Brain pericyte (primary cell): ENCODE measurements around the gene IL3RA.
"Not testable (repeated sequence)": the region's sequence is repeated elsewhere in the genome, so short reads cannot be mapped to it uniquely, and the experiment has no call there.

ENCODE experiments used
- DNase-seq: peaks from one replicate; pipeline ENCODE4 v3.0.0-alpha.2; 2012; ENCODE audit warnings: low read depth, low spot score

Gene IL3RA

GRCh38 chrX:1398431-1399340 lies 62.1 kb downstream of the IL3RA start:
- DNase-seq: no peak

DNA sequence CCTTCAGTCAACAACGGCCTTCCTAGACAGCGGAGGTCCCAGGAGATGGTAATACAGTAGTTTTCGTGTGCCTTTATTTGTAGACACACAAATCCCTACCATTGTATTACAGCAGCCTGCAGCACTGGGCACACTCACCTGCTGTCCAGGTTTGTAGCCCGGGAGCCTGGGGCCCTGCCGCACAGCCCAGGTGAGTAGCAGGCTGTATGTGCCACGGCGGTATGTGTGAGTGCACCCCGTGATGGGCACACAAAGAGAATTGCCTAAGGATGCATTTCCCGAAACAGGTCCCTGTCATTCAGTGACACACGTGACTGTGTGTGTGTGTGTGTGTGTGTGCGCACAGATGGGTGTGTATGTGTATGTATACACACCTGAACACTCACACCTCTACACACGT lies 63.5 kb downstream of the IL3RA start:
- DNase-seq: no peak

- DNase-seq: no peak
These were observed 64.3 kb downstream of the IL3RA start for GRCh38 chrX:1400742-1401471.

- DNase-seq: no peak
These were observed 65.2 kb downstream of the IL3RA start for GRCh38 chrX:1401611-1402430.

DNA sequence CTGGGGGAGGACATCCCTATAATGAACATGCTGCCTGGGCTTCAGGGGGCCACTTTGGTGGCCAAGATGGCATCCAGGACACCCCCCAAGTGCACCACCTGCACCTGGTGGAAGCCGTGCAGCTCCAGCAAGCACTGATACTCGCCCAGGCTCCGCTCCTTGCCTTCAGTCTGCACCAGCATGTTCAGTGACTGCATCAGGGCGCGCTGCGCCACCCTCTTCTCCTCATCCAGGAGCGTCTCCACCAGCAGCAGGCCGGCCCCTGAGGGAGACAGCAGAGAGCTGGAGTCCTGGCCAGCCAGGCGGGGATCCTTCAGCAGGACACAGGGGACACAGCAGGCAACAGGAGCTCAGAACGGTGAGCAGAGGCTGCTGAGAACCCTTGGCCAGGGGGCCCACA lies 66.6 kb downstream of the IL3RA start:
- DNase-seq: no peak

DNA sequence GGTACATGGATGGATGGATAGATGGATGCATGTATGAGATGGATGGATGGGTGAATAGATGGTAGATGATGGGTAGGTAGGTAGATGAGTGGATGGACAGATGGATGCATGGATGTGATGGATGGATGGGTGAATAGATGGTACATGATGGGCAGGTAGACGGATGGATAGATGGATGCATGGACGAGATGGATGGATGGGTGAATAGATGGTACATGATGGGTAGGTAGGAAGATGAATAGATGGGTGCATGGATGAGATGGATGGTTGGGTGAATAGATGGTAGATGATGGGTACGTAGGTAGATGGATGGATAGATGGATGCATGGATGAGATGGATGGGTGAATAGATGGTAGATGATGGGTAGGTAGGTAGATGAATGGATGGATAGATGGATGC lies 67.3 kb downstream of the IL3RA start:
- DNase-seq: not testable (repeated sequence)

DNA sequence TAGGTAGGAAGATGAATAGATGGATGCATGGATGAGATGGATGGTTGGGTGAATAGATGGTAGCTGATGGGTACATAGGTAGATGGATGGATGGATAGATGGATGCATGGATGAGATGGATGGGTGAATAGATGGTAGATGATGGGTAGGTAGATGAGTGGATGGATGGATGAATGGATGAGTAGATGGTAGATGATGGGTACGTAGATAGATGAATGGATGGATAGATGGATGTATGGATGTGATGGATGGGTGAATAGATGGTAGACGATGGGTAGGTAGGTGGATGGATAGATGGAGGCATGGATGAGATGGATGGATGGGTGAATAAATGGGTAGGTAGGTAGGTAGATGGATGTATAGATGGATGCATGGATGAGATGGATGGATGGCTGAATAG lies 69.2 kb downstream of the IL3RA start:
- not testable (repeated sequence) for DNase-seq

GRCh38 chrX:1407035-1407434 lies 70.5 kb downstream of the IL3RA start:
- no peak for DNase-seq

GRCh38 chrX:1411326-1411725 lies 74.7 kb downstream of the IL3RA start:
- DNase-seq: no peak

GRCh38 chrX:1412551-1413161 lies 76.1 kb downstream of the IL3RA start:
- DNase-seq: no peak

DNA sequence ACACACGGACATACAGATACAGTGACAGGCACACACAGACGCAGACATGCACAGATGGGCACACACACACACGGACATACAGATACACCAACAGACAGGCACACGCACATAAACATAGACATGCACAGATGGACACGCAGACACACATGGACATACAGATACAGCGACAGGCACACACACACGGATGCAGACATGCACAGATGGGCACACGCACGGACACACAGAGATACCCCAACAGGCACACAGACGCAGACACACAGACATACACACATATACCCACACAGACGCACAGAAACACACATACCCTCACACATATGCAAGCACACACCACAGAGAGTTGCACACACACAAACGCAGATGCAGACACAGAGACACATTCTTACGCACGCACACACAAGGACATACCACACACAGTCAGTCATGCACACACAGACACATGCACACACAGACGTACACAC lies 79.8 kb downstream of the IL3RA start:
- no peak for DNase-seq

DNA sequence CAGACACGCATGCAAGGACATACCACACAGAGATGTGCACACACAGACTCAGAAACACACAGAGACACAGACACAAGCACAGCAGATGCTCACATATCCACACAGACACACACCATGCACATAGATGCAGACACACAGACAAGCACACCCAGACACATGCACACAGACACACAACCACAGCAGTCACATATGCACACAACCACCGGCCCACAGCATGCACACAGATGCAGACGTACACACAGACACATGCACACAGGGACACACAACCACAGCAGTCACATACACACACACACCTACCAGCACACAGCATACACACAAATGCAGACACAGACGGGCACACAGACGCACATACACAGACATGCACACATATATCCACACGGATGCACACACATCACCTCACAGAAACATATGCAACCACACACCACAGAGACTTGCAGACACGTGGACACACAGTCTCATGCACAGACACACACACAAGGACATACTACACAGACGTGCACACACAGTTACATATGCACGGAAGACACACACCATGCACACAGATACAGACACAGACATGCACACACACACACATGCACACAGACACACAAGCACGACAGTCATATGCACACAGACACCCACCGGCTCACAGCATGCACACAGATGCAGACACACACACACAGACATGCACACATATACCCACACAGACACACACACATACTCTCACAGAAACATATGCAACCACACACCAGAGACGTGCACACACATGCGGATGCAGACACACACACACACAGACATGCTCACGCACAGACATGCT lies 80.6 kb downstream of the IL3RA start:
- no peak for DNase-seq

DNA sequence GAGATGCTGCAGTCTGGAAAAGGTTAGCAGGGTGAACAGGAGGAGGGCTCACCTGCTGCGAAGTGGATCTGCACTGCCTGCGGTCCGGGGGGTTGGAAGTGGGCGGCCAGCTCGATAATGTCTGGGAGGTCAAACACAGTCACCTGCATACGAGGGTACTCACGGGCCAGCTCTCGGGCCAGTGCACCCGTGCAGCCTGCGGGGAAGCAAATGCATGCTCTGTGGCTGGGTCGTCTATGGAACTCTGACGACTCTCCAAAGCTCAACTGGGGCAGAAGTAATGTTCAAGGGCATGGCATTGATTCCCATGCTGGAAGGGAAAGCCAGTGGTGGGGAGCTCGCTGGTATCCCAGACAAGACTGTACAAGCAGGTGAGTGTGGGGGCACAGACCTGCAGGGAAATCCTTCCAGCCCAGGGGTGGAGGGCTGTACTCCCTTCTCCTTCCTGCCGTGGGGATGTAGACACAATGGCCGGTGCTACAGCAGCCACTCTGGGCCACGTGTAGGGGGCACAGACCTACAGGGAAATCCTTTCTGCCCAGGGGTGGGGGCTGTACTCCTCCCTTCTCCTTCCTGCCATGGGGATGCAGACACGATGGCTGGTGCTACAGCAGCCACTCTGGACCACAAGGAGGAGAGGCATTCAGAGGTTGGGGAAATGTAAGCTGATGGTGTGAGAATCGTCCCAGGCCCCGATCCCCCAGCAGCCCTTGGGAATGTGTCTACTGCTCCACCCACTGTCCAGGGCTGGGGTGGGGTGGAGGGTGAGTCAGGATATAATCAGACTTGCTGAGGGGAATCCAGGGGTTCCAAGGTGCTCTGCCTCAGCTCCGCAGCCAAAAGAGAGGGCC lies 81.6 kb downstream of the IL3RA start:
- DNase-seq: no peak

- no peak for DNase-seq
These were observed 82.4 kb downstream of the IL3RA start for GRCh38 chrX:1418901-1419544.

GRCh38 chrX:1419545-1420355 lies 83.2 kb downstream of the IL3RA start:
- no peak for DNase-seq

DNA sequence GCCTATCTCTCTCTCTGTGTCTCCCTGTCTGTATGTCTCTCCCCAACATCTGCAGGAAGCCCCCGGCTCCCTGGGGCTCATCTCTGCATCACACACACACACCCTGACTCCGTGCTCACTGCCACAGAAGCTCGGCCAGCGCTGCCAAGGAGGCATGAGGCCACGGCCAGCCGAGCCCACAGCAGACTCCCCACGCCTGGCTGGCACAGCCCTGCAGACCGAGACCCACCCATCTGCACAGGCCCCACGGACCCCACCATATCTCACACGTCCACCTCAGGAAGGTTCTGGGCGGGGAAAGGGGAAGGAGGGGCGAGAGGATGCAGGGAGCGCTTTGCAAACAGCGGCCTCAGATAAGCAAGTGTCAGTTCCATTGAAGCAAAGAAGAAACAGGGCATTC lies 83.8 kb downstream of the IL3RA start:
- DNase-seq: no peak

DNA sequence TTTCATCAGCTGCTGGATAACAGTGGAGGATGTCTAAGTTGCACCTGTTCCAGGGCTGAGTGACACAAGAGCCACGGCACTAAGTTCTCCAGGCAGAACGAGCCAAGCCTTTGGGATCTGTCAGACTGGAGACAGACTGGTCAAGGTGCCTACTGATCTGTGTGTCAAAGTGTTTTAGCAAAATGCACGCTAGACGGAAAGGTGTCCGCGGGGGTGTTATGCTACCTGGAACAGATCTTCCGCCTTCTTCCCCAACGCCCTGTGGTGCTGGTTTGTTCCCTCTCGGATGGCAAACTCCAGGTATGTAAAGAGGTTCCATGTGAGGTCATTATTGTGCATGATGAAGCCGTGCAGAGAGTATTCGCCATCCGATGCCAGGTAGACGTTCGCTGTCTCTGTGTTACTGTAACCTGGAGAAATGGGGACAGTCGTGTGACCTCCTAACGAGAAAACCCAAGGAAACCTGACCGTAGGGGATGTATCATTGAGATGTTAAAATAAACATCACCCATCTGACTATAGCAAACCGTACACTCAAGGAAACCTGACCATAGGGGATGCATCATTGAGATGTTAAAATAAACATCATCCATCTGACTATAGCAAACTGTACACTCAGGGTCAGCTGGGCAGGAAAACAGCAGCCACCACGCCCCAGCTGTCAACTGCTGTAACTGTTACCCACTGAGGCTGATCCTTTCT lies 85.0 kb downstream of the IL3RA start:
- DNase-seq: no peak

GRCh38 chrX:1422135-1422465 lies 85.5 kb downstream of the IL3RA start:
- no peak for DNase-seq
